GM23248 (cell line): ENCODE data around the gene ST8SIA6. TPM values are rescaled to one million over a fixed set of nuclear protein-coding genes. Genes with fewer than 3 reads are reported as not detected.

Source experiments
- DNase-seq: peaks from one replicate; pipeline ENCODE4 v3.0.0-alpha.2; 2015
- H2AFZ ChIP-seq: fragments of 200-600 bp; sonication (generic); 2 replicates; pipeline ENCODE4 v1.6.1; 2016; ENCODE audit warnings: antibody characterized with exemption
- H3F3A ChIP-seq: fragments of 200-600 bp; sonication (generic); 2 replicates; pipeline ENCODE4 v1.6.1; 2016; ENCODE audit warnings: mild to moderate bottlenecking, antibody characterized with exemption, mixed run types; ENCODE audit not compliant: insufficient read depth
- H3K27ac ChIP-seq: fragments of 200-600 bp; sonication (generic); 2 replicates; pipeline ENCODE4 v1.5.1; 2016; ENCODE audit warnings: mild to moderate bottlenecking
- H3K27me3 ChIP-seq: fragments of 200-600 bp; sonication (generic); replicated peaks from 2 replicates; pipeline ENCODE4 v1.6.1; 2016; ENCODE audit warnings: mild to moderate bottlenecking; ENCODE audit not compliant: insufficient read depth
- H3K36me3 ChIP-seq: fragments of 200-600 bp; sonication (generic); 2 replicates; pipeline ENCODE4 v1.6.1; 2016; ENCODE audit warnings: low read depth, mild to moderate bottlenecking
- H3K4me1 ChIP-seq: fragments of 200-600 bp; sonication (generic); 2 replicates; pipeline ENCODE4 v1.6.1; 2016; ENCODE audit warnings: mild to moderate bottlenecking; ENCODE audit not compliant: insufficient read depth
- H3K4me2 ChIP-seq: fragments of 200-600 bp; sonication (generic); one replicate; pipeline ENCODE4 v1.6.1; 2016; ENCODE audit warnings: mild to moderate bottlenecking; ENCODE audit not compliant: unreplicated experiment
- H3K4me3 ChIP-seq: fragments of 200-600 bp; sonication (generic); 2 replicates; pipeline ENCODE4 v1.5.1; 2016; ENCODE audit warnings: mild to moderate bottlenecking
- H3K79me2 ChIP-seq: fragments of 200-600 bp; sonication (generic); 2 replicates; pipeline ENCODE4 v1.6.1; 2016; ENCODE audit warnings: mild to moderate bottlenecking; ENCODE audit not compliant: insufficient read depth
- H3K9ac ChIP-seq: fragments of 200-600 bp; sonication (generic); 2 replicates; pipeline ENCODE4 v1.6.1; 2016; ENCODE audit warnings: mild to moderate bottlenecking
- H3K9me2 ChIP-seq: fragments of 200-600 bp; sonication (generic); 2 replicates; pipeline ENCODE4 v1.6.1; 2016; ENCODE audit warnings: mixed run types, mild to moderate bottlenecking, moderate library complexity; ENCODE audit not compliant: insufficient read depth
- H3K9me3 ChIP-seq: fragments of 200-600 bp; sonication (generic); one replicate; pipeline ENCODE4 v1.6.1; 2017; ENCODE audit warnings: low read depth
- H4K20me1 ChIP-seq: fragments of 200-600 bp; sonication (generic); 2 replicates; pipeline ENCODE4 v1.6.0; 2016; ENCODE audit not compliant: insufficient read depth
- EZH2 ChIP-seq: fragments of 200-600 bp; sonication (generic); IDR thresholded peaks from 2 replicates; pipeline ENCODE4 v1.6.1; 2018; ENCODE audit warnings: antibody characterized with exemption, mild to moderate bottlenecking; ENCODE audit not compliant: insufficient read depth, poor library complexity, severe bottlenecking
- EZH2phosphoT487 ChIP-seq: fragments of 200-600 bp; sonication (generic); IDR thresholded peaks from 2 replicates; pipeline ENCODE4 v1.6.1; 2018; ENCODE audit warnings: antibody characterized with exemption, moderate library complexity, mild to moderate bottlenecking, low read depth; ENCODE audit not compliant: insufficient read depth
- WGBS, 2 experiments: methylation state at CpG; one replicate each; pipeline ENCODE4 v1.1.6; 2015 to 2017; ENCODE audit warnings: low lambda C conversion rate in 2 of 2, low coverage in 1 of 2; ENCODE audit errors: missing lambda C conversion rate in 2 of 2; 5-methylcytosine and 5-hydroxymethylcytosine counted together
- in situ Hi-C: fragments of 300-500 bp; cut with MboI; formaldehyde crosslinking; loops from 2 replicates; pipeline ENCODE4 v1.15.0; 2020
- polyA plus RNA-seq: library from polyadenylated mRNA; unstranded; fragments of >200 nt; fragmentation: Nextera tagmentation; extraction: Ambion mirVana; gene quantifications from 2 replicates; pipeline ENCODE4 v1.2.1, GENCODE V29; 2016
- total RNA-seq: library from RNA; depleted of rRNA; stranded (reverse); fragments of >200 nt; shearing (Covaris generic); gene quantifications from 2 replicates; pipeline ENCODE4 v1.2.3, GENCODE V29; 2014

Gene ST8SIA6
- total and polyA plus RNA-seq, 2 experiments from 2014 or later, result not detected

DNA sequence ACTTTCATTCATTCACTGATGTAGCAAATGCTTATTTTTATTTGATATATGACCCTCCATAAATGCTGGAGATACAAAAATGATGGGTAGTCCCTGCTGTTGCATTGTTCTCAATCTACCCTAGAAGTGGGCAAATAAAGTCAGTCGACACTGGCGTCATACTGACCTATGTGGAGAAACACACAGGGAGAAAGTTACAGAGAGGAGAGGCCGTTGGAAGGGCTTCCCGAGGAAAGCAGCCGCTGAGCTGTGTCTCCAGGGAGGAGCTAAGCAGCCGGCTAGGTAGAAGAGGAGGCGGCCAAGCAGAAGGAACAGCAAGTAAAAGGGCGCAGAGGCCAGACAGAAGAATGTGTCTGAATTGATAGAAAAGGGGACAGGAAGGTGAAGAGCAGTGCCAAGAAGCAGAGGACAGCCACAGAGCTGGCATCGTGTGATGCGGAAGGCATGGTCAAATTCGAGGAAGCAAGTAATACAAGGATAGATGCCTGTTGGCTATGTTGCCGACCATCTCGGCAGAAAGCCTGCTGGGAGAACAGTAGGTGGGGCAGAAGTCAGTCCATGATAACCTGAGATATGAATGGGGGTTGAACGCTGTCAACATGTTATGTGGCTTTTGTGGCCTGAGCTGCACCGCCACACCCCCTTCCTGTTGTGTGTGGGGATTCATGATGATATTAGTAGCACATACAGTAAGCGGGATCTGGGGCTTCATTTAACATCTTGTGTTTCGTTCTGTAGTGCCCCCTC is 25.9 kb downstream of the ST8SIA6 start:
- Histone ChIP-seq H3K9me3 (no peaks in the 10 kb centered on the region), H3K9ac (no peak overlapping the region), H3K27me3 (no peaks in the 10 kb centered on the region; the same call in 1 of the 2 replicates), H3K4me3 (no peak overlapping the region), H3K79me2 (no peaks in the 10 kb centered on the region), H3K27ac (no peak overlapping the region), H3K4me1 (no peaks in the 10 kb centered on the region), H3K36me3 (no peaks in the 10 kb centered on the region), H3F3A (no peaks in the 10 kb centered on the region), H3K9me2 (no peaks in the 10 kb centered on the region), H2AFZ (no peak overlapping the region), H4K20me1 (no peaks in the 10 kb centered on the region), H3K4me2 (no peak overlapping the region)
- DNase-seq, result no peak
- TF ChIP-seq EZH2phosphoT487 (no peak), EZH2 (no peak)
- in situ Hi-C loops, result loop anchor here (10.0 kb wide), 1 partner anchor 594 kb away; no protein-coding TSS in a partner anchor
- WGBS, 2 experiments, result 65 to 67% methylated on average over 17 of the region's 17 CpGs

DNA sequence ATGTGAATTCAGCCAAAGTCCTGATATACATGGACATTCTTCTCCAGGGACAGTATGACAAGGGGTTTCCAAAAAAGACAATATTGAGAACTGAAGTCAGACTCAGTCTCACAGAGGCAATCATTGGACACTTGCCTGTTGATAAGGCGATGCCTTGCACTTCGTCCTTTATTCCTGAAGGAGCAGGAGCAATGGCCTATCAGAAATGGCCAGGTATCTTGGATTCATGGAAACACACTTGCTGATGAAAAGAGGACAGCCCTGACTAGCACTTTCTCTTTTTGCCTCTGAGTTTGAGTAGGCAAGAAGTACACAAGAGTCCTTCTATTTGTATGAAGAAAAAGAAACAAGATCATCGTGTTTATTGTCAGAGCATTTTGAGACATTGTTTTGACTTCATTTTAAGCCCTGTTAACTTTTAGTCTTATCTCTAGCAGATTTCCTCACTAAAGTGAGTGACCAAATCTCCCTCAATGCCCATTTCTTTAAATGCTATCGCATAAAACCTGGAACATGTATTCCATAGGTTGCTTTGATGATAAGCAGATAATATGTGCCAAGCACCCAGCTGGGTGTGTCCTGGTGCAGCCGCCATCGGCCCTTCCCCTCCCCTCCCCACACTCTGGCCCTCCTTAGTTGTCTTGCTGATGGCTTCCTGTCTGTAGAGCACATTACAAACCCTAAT is 26.6 kb downstream of the ST8SIA6 start:
- Histone ChIP-seq H2AFZ (no peak overlapping the region), H3K27me3 (no peaks in the 10 kb centered on the region; the same call in 1 of the 2 replicates), H3K27ac (no peak overlapping the region), H3K9ac (no peak overlapping the region), H3K4me2 (no peak overlapping the region), H3F3A (no peaks in the 10 kb centered on the region), H3K9me2 (no peaks in the 10 kb centered on the region), H3K9me3 (no peaks in the 10 kb centered on the region), H3K4me1 (no peaks in the 10 kb centered on the region), H3K36me3 (no peaks in the 10 kb centered on the region), H4K20me1 (no peaks in the 10 kb centered on the region), H3K4me3 (no peak overlapping the region), H3K79me2 (no peaks in the 10 kb centered on the region)
- WGBS, 2 experiments, result 78 to 84% methylated on average over 6 of the region's 6 CpGs
- no peak for DNase-seq
- TF ChIP-seq EZH2 (no peak), EZH2phosphoT487 (no peak)
- in situ Hi-C loops, result loop anchor here (10.0 kb wide), 1 partner anchor 593 kb away; no protein-coding TSS in a partner anchor

DNA sequence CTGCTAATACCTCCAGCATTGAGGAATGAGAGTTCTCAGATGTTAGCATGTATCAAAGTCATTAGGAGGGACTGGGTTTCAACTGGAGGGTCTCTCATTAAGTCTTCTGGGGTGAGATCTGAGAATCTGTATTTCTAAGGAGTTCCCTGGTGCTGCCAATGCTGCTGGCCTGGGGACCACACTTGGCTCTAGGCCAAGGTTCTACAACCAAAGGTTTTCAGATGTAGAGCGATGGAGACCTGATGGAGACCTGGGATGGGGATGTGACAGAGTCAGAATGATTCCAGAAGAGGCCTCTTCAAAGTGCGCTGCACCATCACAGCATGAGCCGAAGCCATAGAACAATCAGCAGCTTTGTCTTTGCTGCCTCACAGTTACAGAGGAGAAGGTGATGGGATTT is 27.2 kb downstream of the ST8SIA6 start:
- no peak for DNase-seq
- Histone ChIP-seq H3K27me3 (no peaks in the 10 kb centered on the region; the same call in 1 of the 2 replicates), H3K27ac (no peak overlapping the region), H4K20me1 (no peaks in the 10 kb centered on the region), H3K36me3 (no peaks in the 10 kb centered on the region), H3F3A (no peaks in the 10 kb centered on the region), H3K79me2 (no peaks in the 10 kb centered on the region), H3K9me3 (no peaks in the 10 kb centered on the region), H3K9ac (no peak overlapping the region), H3K4me1 (no peaks in the 10 kb centered on the region), H2AFZ (no peak overlapping the region), H3K4me3 (no peak overlapping the region), H3K9me2 (no peaks in the 10 kb centered on the region), H3K4me2 (no peak overlapping the region)
- WGBS, 2 experiments, result 95 to 97% methylated on average over 3 of the region's 3 CpGs
- in situ Hi-C loops, result loop anchor here (10.0 kb wide), 1 partner anchor 592 kb away; no protein-coding TSS in a partner anchor
- TF ChIP-seq EZH2 (no peak), EZH2phosphoT487 (no peak)

DNA sequence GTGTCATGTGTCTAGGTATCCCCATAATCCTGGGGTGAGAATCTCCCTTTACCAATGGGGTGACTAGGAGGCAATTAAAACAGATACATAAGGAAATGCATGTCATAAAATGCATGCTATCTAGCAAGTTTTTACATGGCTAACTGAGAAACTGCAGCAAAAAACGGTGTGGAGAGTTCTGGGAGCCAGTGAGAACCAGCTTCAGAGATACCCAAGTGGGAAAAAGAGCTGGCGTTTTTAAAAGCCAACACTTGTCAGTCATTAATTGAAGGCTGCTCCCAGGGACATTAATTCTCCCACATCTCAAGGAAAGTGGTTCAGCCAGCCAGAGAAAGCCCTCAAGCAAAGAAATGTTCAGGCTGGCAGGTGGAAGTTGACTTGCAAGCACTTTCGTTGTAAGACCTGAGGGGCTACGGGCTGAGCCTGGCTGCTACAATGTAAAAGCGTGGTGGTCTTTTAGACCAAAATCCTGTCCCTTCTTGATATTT is 28.1 kb downstream of the ST8SIA6 start:
- Histone ChIP-seq H3K9ac (no peak overlapping the region), H3K4me3 (no peak overlapping the region), H3K9me3 (no peaks in the 10 kb centered on the region), H3K9me2 (no peaks in the 10 kb centered on the region), H3K4me2 (no peak overlapping the region), H3K27me3 (peaks cover 3% of the 10 kb centered on the region; the same call in 1 of the 2 replicates), H2AFZ (no peak overlapping the region), H3K27ac (no peak overlapping the region), H3K4me1 (no peaks in the 10 kb centered on the region), H3F3A (no peaks in the 10 kb centered on the region), H3K36me3 (no peaks in the 10 kb centered on the region), H3K79me2 (no peaks in the 10 kb centered on the region), H4K20me1 (no peaks in the 10 kb centered on the region)
- DNase-seq, result no peak
- TF ChIP-seq EZH2 (no peak), EZH2phosphoT487 (no peak)
- 71 to 73% methylated on average over 5 of the region's 5 CpGs for WGBS, 2 experiments
- in situ Hi-C loops, result loop anchor here (10.0 kb wide), 1 partner anchor 592 kb away; no protein-coding TSS in a partner anchor
